Heart right ventricle (tissue), 16 donors: ENCODE data around the gene EHMT1. TPM values are rescaled to one million over a fixed set of nuclear protein-coding genes. Genes with fewer than 3 reads are reported as not detected.

Experiments
- ATAC-seq, 8 donors: fragments of 200-7000 bp; cut with Tn5 transposase; one replicate each; pipeline ENCODE4 v1.9.1; 2020; ENCODE audit warnings: mild to moderate bottlenecking in 8 of 8, moderate library complexity in 8 of 8, moderate number of reproducible peaks in 1 of 8
- DNase-seq, 2 donors: peaks; one replicate each; pipeline ENCODE4 v3.0.0-alpha.2; 2020
- H3K27ac ChIP-seq, 10 donors: fragments of 200-600 bp; sonication (generic) in 2 of 10; one replicate each; pipeline versions ENCODE4 v1.5.0 to v1.8.0; 2020 to 2022; ENCODE audit warnings: mild to moderate bottlenecking in 3 of 10
- H3K27me3 ChIP-seq, 7 donors: fragments of 200-600 bp; one replicate each; pipeline ENCODE4 v1.8.0; 2021 to 2022; ENCODE audit warnings: mild to moderate bottlenecking in 2 of 7
- H3K36me3 ChIP-seq, 9 donors: fragments of 200-600 bp; sonication (generic) in 1 of 9; one replicate each; pipeline versions ENCODE4 v1.5.0 to v1.8.0; 2020 to 2022; ENCODE audit warnings: mild to moderate bottlenecking in 2 of 9
- H3K4me1 ChIP-seq, 9 donors: fragments of 200-600 bp; sonication (generic) in 1 of 9; one replicate each; pipeline versions ENCODE4 v1.5.0 to v1.8.0; 2020 to 2022; ENCODE audit warnings: mild to moderate bottlenecking in 4 of 9
- H3K4me3 ChIP-seq, 10 donors: fragments of 200-600 bp; sonication (generic) in 2 of 10; one replicate each; pipeline versions ENCODE4 v1.5.0 to v1.8.0; 2020 to 2022; ENCODE audit warnings: mild to moderate bottlenecking in 7 of 10, moderate library complexity in 2 of 10
- H3K9me3 ChIP-seq, 11 donors: fragments of 200-600 bp in 10 of 11; sonication (generic) in 2 of 11; one replicate each; pipeline versions ENCODE4 v1.5.0 to v1.8.0; 2013 to 2022; ENCODE audit warnings: mild to moderate bottlenecking in 2 of 11, control low read depth in 1 of 11, moderate library complexity in 1 of 11
- WGBS, 2 donors: extraction: QIAGEN DNeasy Blood & Tissue Kit; methylation state at CpG; one replicate each; pipeline ENCODE4 v1.1.7; 2013; ENCODE audit warnings: inconsistent platforms in 1 of 2; 5-methylcytosine and 5-hydroxymethylcytosine counted together
- intact Hi-C, 10 donors: fragments of 100-400 bp; cut with DNase I; formaldehyde crosslinking; loops; one replicate each; pipeline versions ENCODE4 v1.11.1 to v1.14.2; 2022
- polyA plus RNA-seq, 2 donors: library from polyadenylated mRNA; stranded (reverse); fragments of 200-250 nt; gene quantifications; one replicate each; pipeline ENCODE4 v1.2.3, GENCODE V29; 2013
- total RNA-seq, 10 donors: library from RNA; stranded (reverse); fragmentation: NEBNext Ultra II Directional in 3 of 10; extraction: Animal tissue kit (Norgen Biotek cat#: 25700) in 3 of 10; gene quantifications; one replicate each; pipeline versions ENCODE4 v1.2.1 to v1.2.4, GENCODE V29; 2021 to 2023
- TF ChIP-seq, protein P1 (sequence below), 9 donors: fragments of 200-600 bp; sonication (generic) in 2 of 9; IDR thresholded peaks; one replicate each; pipeline versions ENCODE4 v1.5.0 to v1.8.0; 2021 to 2022; ENCODE audit warnings: antibody characterized with exemption in 9 of 9, mild to moderate bottlenecking in 5 of 9, moderate library complexity in 1 of 9
- donor health status: Arrhythmogenic right ventricular cardiomyopathy.
- donor health status: ischemic (EF 13 %, LVEDD 7.1; RV severe dilation, severe dysfunction).
- donor health status: healthy with polysubstance abuse.
- donor health status: DM: no; HTN: yes; CAD: no.
- donor health status: DM: no; HTN: no; CAD: no.
- donor health status: ischemic (EF 25% LVEDD 6.9; RV normal size, moderate dysfunction).
- donor health status: ischemic (EF 25% LVEDD 5.7; RV mildly dilated, moderate dysfunction).
- donor health status: healthy.
- donor health status: DM: yes; HTN: yes; CAD: no.
- donor health status: Ischemic cardiomyopathy.
- donor health status: ischemic (EF 35%, LVEDD 5.7; RV mildly dilated, moderate dysfunction).
- donor health status: nonischemic (EF 11% LVEDD 7.7; RV severe dilation, severe dysfunction).
- donor health status: DM: yes; HTN: yes; CAD: no.
- donor health status: PGD.
- donor health status: ischemic (EF 29% LVEDD 5.4; RV normal size, mild dysfunction).
- donor health status: nonischemic (EF 23%, LVEDD 6.1; RV moderate dilation, normal function).

The EHMT1 gene
- total and polyA plus RNA-seq, 12 donors = 19.6 to 45.1 (median 31.1) TPM

DNA sequence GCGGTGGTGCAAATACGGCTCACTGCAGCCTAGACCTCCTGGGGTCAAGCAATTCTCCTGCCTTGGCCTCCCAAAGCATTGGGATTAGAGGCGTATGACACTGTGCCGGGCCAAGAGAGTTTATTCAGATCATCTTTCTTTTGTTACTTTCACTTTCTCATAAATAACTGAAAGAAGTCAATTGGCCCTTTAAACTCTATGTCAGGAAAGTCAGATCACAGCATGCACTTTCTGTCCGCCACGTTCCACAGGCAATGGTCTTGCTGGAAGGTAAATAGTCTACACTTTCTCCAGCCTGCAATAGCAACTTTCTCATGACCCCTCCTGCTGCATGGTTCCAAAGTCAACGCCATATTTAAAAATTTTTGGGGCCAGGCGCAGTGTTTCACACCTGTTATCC lies 19.9 kb upstream of the EHMT1 start:
- H3K36me3 ChIP-seq = no peaks in the 10 kb centered on the region
- TF ChIP-seq, protein P1, sequence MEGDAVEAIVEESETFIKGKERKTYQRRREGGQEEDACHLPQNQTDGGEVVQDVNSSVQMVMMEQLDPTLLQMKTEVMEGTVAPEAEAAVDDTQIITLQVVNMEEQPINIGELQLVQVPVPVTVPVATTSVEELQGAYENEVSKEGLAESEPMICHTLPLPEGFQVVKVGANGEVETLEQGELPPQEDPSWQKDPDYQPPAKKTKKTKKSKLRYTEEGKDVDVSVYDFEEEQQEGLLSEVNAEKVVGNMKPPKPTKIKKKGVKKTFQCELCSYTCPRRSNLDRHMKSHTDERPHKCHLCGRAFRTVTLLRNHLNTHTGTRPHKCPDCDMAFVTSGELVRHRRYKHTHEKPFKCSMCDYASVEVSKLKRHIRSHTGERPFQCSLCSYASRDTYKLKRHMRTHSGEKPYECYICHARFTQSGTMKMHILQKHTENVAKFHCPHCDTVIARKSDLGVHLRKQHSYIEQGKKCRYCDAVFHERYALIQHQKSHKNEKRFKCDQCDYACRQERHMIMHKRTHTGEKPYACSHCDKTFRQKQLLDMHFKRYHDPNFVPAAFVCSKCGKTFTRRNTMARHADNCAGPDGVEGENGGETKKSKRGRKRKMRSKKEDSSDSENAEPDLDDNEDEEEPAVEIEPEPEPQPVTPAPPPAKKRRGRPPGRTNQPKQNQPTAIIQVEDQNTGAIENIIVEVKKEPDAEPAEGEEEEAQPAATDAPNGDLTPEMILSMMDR (IDR thresholded peaks at IDR 0.05) = no peak
- H3K9me3 ChIP-seq = no peaks in the 10 kb centered on the region
- no peak for ATAC-seq
- peaks cover 0 to 12% (median 0%) of the 10 kb centered on the region in 9 donors for H3K4me1 ChIP-seq
- H3K4me3 ChIP-seq = no peak overlapping the region
- WGBS, 2 donors = 83 to 87% methylated on average over 8 of the region's 8 CpGs
- DNase-seq = no peak
- H3K27me3 ChIP-seq = no peaks in the 10 kb centered on the region
- H3K27ac ChIP-seq = no peak overlapping the region
- intact Hi-C loops = no loop called here

DNA sequence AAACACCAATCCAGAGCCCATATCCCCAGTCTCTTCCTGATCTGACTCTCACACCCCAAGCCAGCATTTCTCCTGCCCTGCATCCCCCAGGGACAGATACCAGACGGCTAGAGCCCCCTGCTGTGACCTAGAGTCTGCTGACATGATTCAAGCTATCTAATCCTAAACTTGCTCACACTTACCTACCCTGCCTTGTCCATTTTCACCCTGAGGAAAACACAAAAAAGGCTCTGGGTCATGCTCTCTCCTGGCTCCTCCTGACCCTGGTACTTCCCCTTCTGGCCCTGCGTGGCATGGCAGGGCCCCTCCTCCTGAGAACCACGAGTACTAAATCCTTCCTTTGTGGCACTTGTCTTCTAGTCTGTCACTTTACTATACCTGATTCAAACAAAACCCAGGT lies 16.1 kb upstream of the EHMT1 start:
- TF ChIP-seq, protein P1 (IDR thresholded peaks at IDR 0.05) = peak in 1 of 9 donors; percentile 12
- no peak for DNase-seq
- H3K27ac ChIP-seq = no peak overlapping the region
- intact Hi-C loops = loop anchor here in 1 of 10 donors (10.0 kb wide), 1 partner anchor 148 kb away; the partner anchor contains the start of gene NSMF
- no peaks in the 10 kb centered on the region for H3K9me3 ChIP-seq
- H3K36me3 ChIP-seq = no peaks in the 10 kb centered on the region
- ATAC-seq = no peak
- peaks cover 15 to 30% (median 21%) of the 10 kb centered on the region in 9 donors for H3K4me1 ChIP-seq
- whole genome bisulfite sequencing, 2 donors = 12 to 15% methylated on average over 3 of the region's 3 CpGs
- H3K27me3 ChIP-seq = no peaks in the 10 kb centered on the region
- H3K4me3 ChIP-seq = no peak overlapping the region

DNA sequence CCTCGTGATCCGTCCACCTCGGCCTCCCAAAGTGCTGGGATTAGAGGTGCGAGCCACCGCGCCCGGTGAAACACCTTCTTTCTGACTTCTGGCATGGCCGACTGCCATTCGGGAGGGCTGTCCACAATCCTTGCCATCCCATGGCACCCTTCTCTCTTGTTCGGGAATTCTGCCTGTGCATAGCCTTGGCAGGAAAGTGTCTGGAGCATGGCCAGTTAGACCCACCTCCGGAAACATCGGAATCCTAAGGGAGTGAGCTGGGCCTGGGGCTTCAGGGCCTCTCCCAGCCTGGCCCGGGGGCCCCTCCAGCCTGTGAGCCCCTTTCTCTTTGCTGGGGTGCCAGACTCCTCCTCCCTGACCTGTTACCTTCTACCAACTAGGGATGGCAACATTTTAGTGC lies 14.9 kb upstream of the EHMT1 start:
- H3K4me3 ChIP-seq = no peak overlapping the region

DNA sequence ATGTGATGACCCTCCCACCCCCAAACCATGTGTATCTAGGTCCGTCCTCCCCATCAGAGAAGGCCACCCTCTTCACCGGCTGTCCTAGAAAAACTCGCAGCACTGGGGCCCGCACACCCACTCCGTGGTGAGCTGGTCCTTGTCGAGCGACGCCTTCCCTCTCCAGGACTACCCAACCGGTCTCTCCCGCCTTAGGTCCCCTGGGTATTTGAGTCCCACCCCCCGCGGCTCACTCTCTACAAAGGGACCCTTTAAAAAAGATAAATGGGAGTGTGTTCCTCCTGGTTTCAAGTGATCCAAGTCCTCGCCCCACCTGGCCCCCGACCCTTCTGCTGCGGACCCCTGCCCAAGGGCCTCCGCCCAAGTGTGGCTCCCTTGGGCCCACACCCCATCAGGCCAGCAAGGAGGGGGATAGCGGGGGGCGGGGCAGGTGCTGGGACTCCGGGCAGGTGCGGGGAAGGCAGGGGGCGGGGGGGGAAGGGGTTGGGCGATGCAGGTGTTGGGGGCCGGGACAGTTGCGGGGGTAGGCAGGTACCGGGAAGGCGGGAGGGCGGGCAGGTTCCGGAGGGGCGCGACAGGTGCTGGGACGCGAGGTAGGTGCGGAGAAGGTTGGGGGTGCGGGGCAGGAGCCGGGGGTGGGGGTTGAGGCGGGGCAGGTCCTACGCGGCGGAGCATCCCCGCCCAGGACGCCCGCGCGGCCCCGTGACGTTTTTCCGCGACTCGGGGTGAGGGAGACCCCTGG lies 14.3 kb upstream of the EHMT1 start:
- Histone ChIP-seq H3K4me3 (peak overlapping the region; percentile 25 to 81 (median 66)), H3K9me3 (no peaks in the 10 kb centered on the region), H3K27ac (peak overlapping the region in 5 of 10 donors; percentile 26 to 56 (median 35)), H3K27me3 (no peaks in the 10 kb centered on the region), H3K4me1 (peaks cover 15 to 47% (median 29%) of the 10 kb centered on the region in 9 donors), H3K36me3 (peaks cover 0 to 2% (median 0%) of the 10 kb centered on the region in 9 donors)
- intact Hi-C loops = loop anchor here in 4 of 10 donors (1.0 to 10.0 kb wide), 3 partner anchors 14 to 150 kb away; partner anchors contain the start of genes DPH7 (in 2 of the 4) and NSMF (in 1 of the 4)
- TF ChIP-seq, protein P1 (IDR thresholded peaks at IDR 0.05) = no peak
- peak in 1 of 8 donors; percentile 10 for ATAC-seq
- WGBS, 2 donors = 8 to 10% methylated on average over 33 to 49 of the region's 49 CpGs
- DNase-seq = no peak

More for the DNA sequence above, 14.9 kb upstream of the EHMT1 start:
- Histone ChIP-seq H3K4me1 (peaks cover 15 to 41% (median 29%) of the 10 kb centered on the region in 9 donors), H3K9me3 (no peaks in the 10 kb centered on the region), H3K27ac (no peak overlapping the region), H3K36me3 (no peaks in the 10 kb centered on the region), H3K27me3 (no peaks in the 10 kb centered on the region)
- no peak for DNase-seq
- ATAC-seq = no peak
- intact Hi-C loops = loop anchor here in 3 of 10 donors (2.0 to 10.0 kb wide), 2 partner anchors 25 to 149 kb away; partner anchors contain the start of genes DPH7 (in 2 of the 3) and NSMF (in 1 of the 3)
- TF ChIP-seq, protein P1 (IDR thresholded peaks at IDR 0.05) = no peak
- 72 to 79% methylated on average over 13 of the region's 13 CpGs for whole genome bisulfite sequencing, 2 donors
